NK-92 (cell line): ENCODE measurements around the gene CACNA2D3.

ENCODE experiments used
- DNase-seq: peaks from one replicate; lab custom pipeline; 2025; ENCODE audit not compliant: unreplicated experiment; lab: John Stamatoyannopoulos, UW

The CACNA2D3 gene

GRCh38 chr3:54361746-54362283 is 239.5 kb downstream of the CACNA2D3 start:
- no peak for DNase-seq

GRCh38 chr3:54366007-54366750 is 243.8 kb downstream of the CACNA2D3 start:
- no peak for DNase-seq

GRCh38 chr3:54366839-54367238 is 244.5 kb downstream of the CACNA2D3 start:
- DNase-seq, result no peak

- DNase-seq, result no peak
These were observed 249.9 kb downstream of the CACNA2D3 start for GRCh38 chr3:54372232-54372631.

- no peak for DNase-seq
These were observed 252.0 kb downstream of the CACNA2D3 start for GRCh38 chr3:54374214-54374852.

GRCh38 chr3:54376142-54376807 is 253.9 kb downstream of the CACNA2D3 start:
- DNase-seq, result no peak

GRCh38 chr3:54376939-54377578 is 254.7 kb downstream of the CACNA2D3 start:
- DNase-seq, result no peak

- DNase-seq, result no peak
These were observed 255.8 kb downstream of the CACNA2D3 start for GRCh38 chr3:54378184-54378583.

- no peak for DNase-seq
These were observed 261.9 kb downstream of the CACNA2D3 start for GRCh38 chr3:54384279-54384678.

- DNase-seq, result no peak
These were observed 268.2 kb downstream of the CACNA2D3 start for GRCh38 chr3:54390582-54390981.

GRCh38 chr3:54393150-54393549 is 270.8 kb downstream of the CACNA2D3 start:
- no peak for DNase-seq

GRCh38 chr3:54408328-54408727 is 286.0 kb downstream of the CACNA2D3 start:
- DNase-seq, result no peak

- no peak for DNase-seq
These were observed 299.6 kb downstream of the CACNA2D3 start for GRCh38 chr3:54421943-54422342.

GRCh38 chr3:54424292-54424691 is 301.9 kb downstream of the CACNA2D3 start:
- DNase-seq, result no peak

GRCh38 chr3:54426381-54426780 is 304.0 kb downstream of the CACNA2D3 start:
- no peak for DNase-seq

GRCh38 chr3:54427501-54427900 is 305.1 kb downstream of the CACNA2D3 start:
- no peak for DNase-seq

GRCh38 chr3:54427941-54428871 is 305.9 kb downstream of the CACNA2D3 start:
- no peak for DNase-seq

GRCh38 chr3:54432975-54433374 is 310.6 kb downstream of the CACNA2D3 start:
- DNase-seq, result no peak

- DNase-seq, result no peak
These were observed 311.5 kb downstream of the CACNA2D3 start for GRCh38 chr3:54433846-54434245.

GRCh38 chr3:54434756-54435155 is 312.4 kb downstream of the CACNA2D3 start:
- DNase-seq, result no peak
